ENCODE results near the gene CACNG1. TPM values are rescaled to one million over a fixed set of nuclear protein-coding genes. Genes with fewer than 3 reads are reported as not detected.

Gene CACNG1
- total and polyA plus RNA-seq, 2 of the 4 experiments (the other 2 are of a cell fraction) = not detected

- Histone ChIP-seq H4K20me1 (ENCODE audit: insufficient read depth, low read length) (no peaks in the 10 kb centered on the region), H2AFZ (replicated peaks; ENCODE audit: low read length, poor library complexity) (no peak overlapping the region), H4K5ac (ENCODE audit: low read depth, low read length) (no peak overlapping the region), H3K56ac (ENCODE audit: extremely low read depth, insufficient read depth, low read length) (no peak overlapping the region), H3K9me3 (ENCODE audit: control insufficient read depth, insufficient read depth, low read length) (no peaks in the 10 kb centered on the region), H3K27me3 (ENCODE audit: control insufficient read depth, insufficient read depth, low read length) (peaks cover 16% of the 10 kb centered on the region; the same call in 1 of the 2 replicates), H2AK9ac (replicated peaks; ENCODE audit: low read depth, low read length, poor library complexity) (no peak overlapping the region), H3K9ac (ENCODE audit: low read depth, low read length) (no peak overlapping the region), H3K4me3 (ENCODE audit: insufficient read depth, low read depth, low read length) (no peak overlapping the region), H2BK5ac (ENCODE audit: low read depth, low read length, poor library complexity, severe bottlenecking) (no peak overlapping the region), H3K4me2 (ENCODE audit: low read depth, low read length) (no peak overlapping the region), H2BK120ac (ENCODE audit: low read depth, low read length) (no peak overlapping the region), H3K4me1 (ENCODE audit: control insufficient read depth, insufficient read depth, low read length) (no peaks in the 10 kb centered on the region), H2BK15ac (ENCODE audit: low read depth, low read length) (no peak overlapping the region), H2AK5ac (ENCODE audit: low read depth, low read length) (no peak overlapping the region), H3K14ac (replicated peaks; ENCODE audit: low read depth, low read length) (no peak overlapping the region), H3K9me1 (ENCODE audit: insufficient read depth, low read length) (peaks cover 8% of the 10 kb centered on the region; the same call in 1 of the 2 replicates), H3K4ac (ENCODE audit: low read depth, low read length) (no peak overlapping the region), H3K27ac (ENCODE audit: insufficient read depth, low read length) (no peak overlapping the region), H4K8ac (ENCODE audit: low read depth in 2 of 2, low read length in 2 of 2) (no peak overlapping the region), H3K23ac (ENCODE audit: low read depth, low read length) (no peak overlapping the region), H2BK20ac (ENCODE audit: low read depth, low read length) (no peak overlapping the region), H4K91ac (ENCODE audit: insufficient read depth, low read depth, low read length) (no peak overlapping the region), H3K36me3 (ENCODE audit: control insufficient read depth, insufficient read depth, low read length) (no peaks in the 10 kb centered on the region), H3K79me1 (ENCODE audit: low read depth in 1 of 2, low read length in 2 of 2) (no peaks in the 10 kb centered on the region), H3K18ac (ENCODE audit: low read depth, low read length) (no peak overlapping the region)
- dilution Hi-C loops (cut with HindIII; ENCODE audit: low sequenced_read_pairs, unreplicated experiment) = no loop called here
- intact Hi-C loops (cut with micrococcal nuclease) = no loop called here
- no peak for DNase-seq
- in situ Hi-C loops (cut with MboI; ENCODE audit: low sequenced_read_pairs) = no loop called here
- POLR2A ChIA-PET (ENCODE audit: unreplicated experiment) = no interaction called here
- no peak for ATAC-seq (ENCODE audit: low read depth)
- TF ChIP-seq MAZ (IDR thresholded peaks at IDR 0.05; ENCODE audit: borderline replicate concordance, low read depth, low read length) = no peak
- no peak for TF ChIP-seq RFX5 (IDR thresholded peaks at IDR 0.05; ENCODE audit: low read depth, low read length)
- TF ChIP-seq, protein P1, sequence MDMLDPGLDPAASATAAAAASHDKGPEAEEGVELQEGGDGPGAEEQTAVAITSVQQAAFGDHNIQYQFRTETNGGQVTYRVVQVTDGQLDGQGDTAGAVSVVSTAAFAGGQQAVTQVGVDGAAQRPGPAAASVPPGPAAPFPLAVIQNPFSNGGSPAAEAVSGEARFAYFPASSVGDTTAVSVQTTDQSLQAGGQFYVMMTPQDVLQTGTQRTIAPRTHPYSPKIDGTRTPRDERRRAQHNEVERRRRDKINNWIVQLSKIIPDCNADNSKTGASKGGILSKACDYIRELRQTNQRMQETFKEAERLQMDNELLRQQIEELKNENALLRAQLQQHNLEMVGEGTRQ (IDR thresholded peaks at IDR 0.05; ENCODE audit: low read depth, low read length) = no peak
- TF ChIP-seq BHLHE40 (IDR thresholded peaks at IDR 0.05; ENCODE audit: low read depth, low read length) = no peak
- no peak for TF ChIP-seq FOS (IDR thresholded peaks at IDR 0.05; ENCODE audit: low read depth, low read length)
- no peak for TF ChIP-seq CEBPB (IDR thresholded peaks at IDR 0.05; ENCODE audit: low read depth, low read length)
- TF ChIP-seq POLR2A (IDR thresholded peaks at IDR 0.05; ENCODE audit: low read depth, low read length) = no peak
- TF ChIP-seq, protein P2, sequence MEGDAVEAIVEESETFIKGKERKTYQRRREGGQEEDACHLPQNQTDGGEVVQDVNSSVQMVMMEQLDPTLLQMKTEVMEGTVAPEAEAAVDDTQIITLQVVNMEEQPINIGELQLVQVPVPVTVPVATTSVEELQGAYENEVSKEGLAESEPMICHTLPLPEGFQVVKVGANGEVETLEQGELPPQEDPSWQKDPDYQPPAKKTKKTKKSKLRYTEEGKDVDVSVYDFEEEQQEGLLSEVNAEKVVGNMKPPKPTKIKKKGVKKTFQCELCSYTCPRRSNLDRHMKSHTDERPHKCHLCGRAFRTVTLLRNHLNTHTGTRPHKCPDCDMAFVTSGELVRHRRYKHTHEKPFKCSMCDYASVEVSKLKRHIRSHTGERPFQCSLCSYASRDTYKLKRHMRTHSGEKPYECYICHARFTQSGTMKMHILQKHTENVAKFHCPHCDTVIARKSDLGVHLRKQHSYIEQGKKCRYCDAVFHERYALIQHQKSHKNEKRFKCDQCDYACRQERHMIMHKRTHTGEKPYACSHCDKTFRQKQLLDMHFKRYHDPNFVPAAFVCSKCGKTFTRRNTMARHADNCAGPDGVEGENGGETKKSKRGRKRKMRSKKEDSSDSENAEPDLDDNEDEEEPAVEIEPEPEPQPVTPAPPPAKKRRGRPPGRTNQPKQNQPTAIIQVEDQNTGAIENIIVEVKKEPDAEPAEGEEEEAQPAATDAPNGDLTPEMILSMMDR (conservative IDR thresholded peaks at IDR 0.05; ENCODE audit: low read depth, low read length) = no peak
- TF ChIP-seq CHD1 (IDR thresholded peaks at IDR 0.05; ENCODE audit: low read depth, low read length) = no peak
- TF ChIP-seq SMC3 (IDR thresholded peaks at IDR 0.05; ENCODE audit: low read depth, low read length) = no peak
- TF ChIP-seq RAD21 (IDR thresholded peaks at IDR 0.05; ENCODE audit: low read length) = no peak
- TF ChIP-seq, protein P3, sequence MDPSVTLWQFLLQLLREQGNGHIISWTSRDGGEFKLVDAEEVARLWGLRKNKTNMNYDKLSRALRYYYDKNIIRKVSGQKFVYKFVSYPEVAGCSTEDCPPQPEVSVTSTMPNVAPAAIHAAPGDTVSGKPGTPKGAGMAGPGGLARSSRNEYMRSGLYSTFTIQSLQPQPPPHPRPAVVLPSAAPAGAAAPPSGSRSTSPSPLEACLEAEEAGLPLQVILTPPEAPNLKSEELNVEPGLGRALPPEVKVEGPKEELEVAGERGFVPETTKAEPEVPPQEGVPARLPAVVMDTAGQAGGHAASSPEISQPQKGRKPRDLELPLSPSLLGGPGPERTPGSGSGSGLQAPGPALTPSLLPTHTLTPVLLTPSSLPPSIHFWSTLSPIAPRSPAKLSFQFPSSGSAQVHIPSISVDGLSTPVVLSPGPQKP (IDR thresholded peaks at IDR 0.05; ENCODE audit: borderline replicate concordance, low read depth, low read length) = no peak
- no peak for TF ChIP-seq RCOR1 (IDR thresholded peaks at IDR 0.05; ENCODE audit: insufficient replicate concordance, low read length)
- TF ChIP-seq MXI1 (IDR thresholded peaks at IDR 0.05; ENCODE audit: borderline replicate concordance, low read depth, low read length) = no peak
- no TSS peak for BruUV-seq (replicated peaks)
- 75% methylated on average over 10 of the region's 20 CpGs; no CpG with 5 or more reads in 1 of the 2 experiments for WGBS, 2 experiments (ENCODE audit: extremely low coverage in 2 of 2, insufficient read length in 1 of 2)
- CTCF ChIA-PET = interaction anchor here (0.7 kb wide), 1 partner anchor 10 kb away, joined by 3 read pairs; no protein-coding TSS in a partner anchor
Measured at GRCh38 chr17:67025216-67025792, 19.1 kb upstream of the CACNG1 start.

All from IMR-90 (cell line).